Activated CD4-positive, alpha-beta memory T cell treated with anti-CD3 and anti-CD28 coated beads, Interleukin-2, amount 10 ng/mL, durations not matched to agents 7 days and 5 days (primary cell): Measurements from ENCODE around the gene CACNA2D3. TPM values are rescaled to one million over a fixed set of nuclear protein-coding genes. Genes with fewer than 3 reads are reported as not detected.

Source experiments
- CTCF ChIA-PET: fragments of 350-600 bp; sonication (Branson Sonifier 250); formaldehyde crosslinking; loops from one replicate; lab custom pipeline; 2021; ENCODE audit warnings: antibody characterized with exemption, inconsistent platforms; lab: Charles Lee
- POLR2A ChIA-PET: fragments of 350-600 bp; sonication (Branson Sonifier 250); formaldehyde crosslinking; loops from one replicate; lab custom pipeline; 2021; ENCODE audit warnings: antibody characterized with exemption; lab: Charles Lee
- DNase-seq: peaks from one replicate; pipeline ENCODE4 v3.0.0-alpha.2; 2020
- H3K27ac Mint-ChIP-seq: one replicate; pipeline ENCODE4 v1.8.0; 2021; ENCODE audit warnings: mild to moderate bottlenecking, mixed read lengths
- H3K27me3 Mint-ChIP-seq: one replicate; pipeline ENCODE4 v1.8.0; 2021; ENCODE audit warnings: mixed read lengths
- H3K36me3 Mint-ChIP-seq: one replicate; pipeline ENCODE4 v1.8.0; 2021; ENCODE audit warnings: low read depth, mixed read lengths
- H3K4me1 Mint-ChIP-seq: one replicate; pipeline ENCODE4 v1.8.0; 2021; ENCODE audit warnings: mixed read lengths
- H3K4me3 Mint-ChIP-seq: one replicate; pipeline ENCODE4 v1.8.0; 2021; ENCODE audit warnings: mild to moderate bottlenecking, mixed read lengths
- H3K9me3 Mint-ChIP-seq: one replicate; pipeline ENCODE4 v1.8.0; 2021; ENCODE audit warnings: mixed read lengths
- total RNA-seq, 2 experiments: library from RNA; stranded (reverse); gene quantifications; one replicate each; pipeline ENCODE4 v1.2.3, GENCODE V29; 2021

Gene CACNA2D3
- total RNA-seq, 2 experiments from 2014 or later = not detected

GRCh38 chr3:54527953-54528352 is 405.6 kb downstream of the CACNA2D3 start:
- DNase-seq = no peak

DNA sequence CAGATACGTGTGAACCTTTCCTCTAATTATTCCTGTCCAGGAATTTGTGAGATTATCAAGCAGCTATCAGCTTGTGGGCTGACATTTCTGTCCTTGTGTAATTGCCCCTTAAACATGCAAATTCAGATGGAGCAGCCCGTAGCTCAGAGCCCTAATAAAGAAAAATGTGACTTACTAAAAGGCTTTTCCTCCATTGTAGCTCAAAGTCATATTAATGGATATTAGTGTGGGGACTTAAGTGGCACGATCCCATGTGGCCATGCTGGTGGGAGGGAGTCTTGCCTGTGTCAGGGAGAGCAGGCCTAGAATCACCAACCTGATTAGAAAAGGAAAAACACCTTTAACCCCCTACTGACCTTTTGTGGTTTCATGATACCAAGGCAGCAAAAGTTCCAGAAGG is 406.3 kb downstream of the CACNA2D3 start:
- POLR2A ChIA-PET = no interaction called here
- no peak for DNase-seq
- CTCF ChIA-PET = no interaction called here
- Mint-ChIP-seq H3K9me3 (peaks cover 7% of the 10 kb centered on the region), H3K4me1 (no peaks in the 10 kb centered on the region), H3K4me3 (no peak overlapping the region), H3K36me3 (no peaks in the 10 kb centered on the region), H3K27ac (no peak overlapping the region), H3K27me3 (no peaks in the 10 kb centered on the region)

More at GRCh38 chr3:54527953-54528352, 405.6 kb downstream of the CACNA2D3 start:
- ChIA-PET CTCF (no interaction called here), POLR2A (no interaction called here)
- Mint-ChIP-seq H3K27me3 (no peaks in the 10 kb centered on the region), H3K36me3 (no peaks in the 10 kb centered on the region), H3K4me1 (no peaks in the 10 kb centered on the region), H3K9me3 (peaks cover 7% of the 10 kb centered on the region), H3K27ac (no peak overlapping the region), H3K4me3 (no peak overlapping the region)

DNA sequence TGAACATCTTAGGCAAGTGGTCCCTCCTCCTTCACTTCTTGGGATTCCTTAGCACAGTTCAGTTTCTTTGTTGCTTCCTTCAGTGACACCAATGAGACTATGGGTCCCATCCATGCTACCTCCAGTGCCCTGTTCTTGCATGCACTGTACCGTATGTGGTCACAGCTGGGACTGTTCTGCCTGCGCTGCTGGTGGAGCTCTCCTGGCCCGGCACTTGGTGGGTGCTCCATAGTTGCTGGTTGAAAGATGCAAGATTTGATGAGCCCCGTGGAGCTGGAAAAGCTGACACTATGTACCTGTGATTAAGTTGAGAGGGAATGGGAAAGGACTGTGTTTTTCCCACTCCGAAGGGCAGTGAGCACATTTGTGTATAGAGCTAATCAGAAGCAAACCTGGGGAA is 407.7 kb downstream of the CACNA2D3 start:
- H3K27me3 Mint-ChIP-seq = no peaks in the 10 kb centered on the region
- H3K4me3 Mint-ChIP-seq = no peak overlapping the region
- ChIA-PET POLR2A (no interaction called here), CTCF (no interaction called here)
- H3K36me3 Mint-ChIP-seq = no peaks in the 10 kb centered on the region
- no peaks in the 10 kb centered on the region for H3K4me1 Mint-ChIP-seq
- peaks cover 7% of the 10 kb centered on the region for H3K9me3 Mint-ChIP-seq
- no peak for DNase-seq
- no peak overlapping the region for H3K27ac Mint-ChIP-seq

DNA sequence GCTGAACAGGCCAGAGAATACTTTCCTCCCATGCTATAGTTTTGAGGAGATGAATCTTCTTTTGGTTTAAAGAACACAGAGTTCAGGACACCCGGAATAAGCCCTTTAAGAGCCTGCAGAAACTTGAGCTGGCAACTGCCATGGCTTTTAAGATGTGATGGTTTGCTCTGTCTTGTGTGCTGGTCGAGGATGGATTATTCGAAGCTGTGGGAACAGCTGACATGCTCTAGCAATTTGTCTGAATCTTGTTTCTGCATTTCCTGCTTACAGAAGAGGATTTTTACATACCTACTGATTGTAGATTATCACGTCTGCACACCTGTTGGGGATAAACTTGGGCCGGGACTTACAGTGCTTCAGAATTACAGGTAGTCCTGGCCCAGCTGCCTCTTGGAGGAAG is 408.6 kb downstream of the CACNA2D3 start:
- Mint-ChIP-seq H3K27ac (no peak overlapping the region), H3K4me1 (no peaks in the 10 kb centered on the region), H3K4me3 (no peak overlapping the region), H3K9me3 (peaks cover 7% of the 10 kb centered on the region), H3K36me3 (no peaks in the 10 kb centered on the region), H3K27me3 (no peaks in the 10 kb centered on the region)
- POLR2A ChIA-PET = no interaction called here
- no peak for DNase-seq
- CTCF ChIA-PET = no interaction called here

- no peaks in the 10 kb centered on the region for H3K27me3 Mint-ChIP-seq
- DNase-seq = no peak
- peaks cover 7% of the 10 kb centered on the region for H3K9me3 Mint-ChIP-seq
- no peak overlapping the region for H3K27ac Mint-ChIP-seq
- ChIA-PET CTCF (no interaction called here), POLR2A (no interaction called here)
- no peaks in the 10 kb centered on the region for H3K36me3 Mint-ChIP-seq
- H3K4me3 Mint-ChIP-seq = no peak overlapping the region
- no peaks in the 10 kb centered on the region for H3K4me1 Mint-ChIP-seq
Measured at GRCh38 chr3:54531741-54532140, 409.4 kb downstream of the CACNA2D3 start.

DNA sequence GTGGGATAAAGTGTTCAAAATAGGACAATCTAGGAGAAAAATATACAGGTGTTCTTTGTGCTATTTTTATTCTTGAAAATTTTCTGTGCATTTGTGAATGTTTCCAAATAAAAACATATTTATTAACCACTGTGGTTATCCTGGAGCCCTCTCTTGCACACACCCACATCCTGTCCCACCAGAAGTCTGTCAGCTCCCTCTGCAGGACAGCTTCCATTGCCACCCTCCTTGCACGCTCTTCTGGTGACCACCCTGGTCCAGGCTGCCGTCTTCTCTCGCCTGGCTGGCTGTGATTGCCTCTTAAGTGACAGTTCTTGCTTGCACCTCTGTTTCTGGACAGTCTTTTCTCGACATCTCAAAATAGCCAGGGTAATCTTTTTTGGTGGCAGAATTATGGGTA is 411.5 kb downstream of the CACNA2D3 start:
- ChIA-PET POLR2A (no interaction called here), CTCF (no interaction called here)
- Mint-ChIP-seq H3K9me3 (peaks cover 1% of the 10 kb centered on the region), H3K27ac (no peak overlapping the region), H3K4me1 (no peaks in the 10 kb centered on the region), H3K36me3 (no peaks in the 10 kb centered on the region), H3K27me3 (no peaks in the 10 kb centered on the region), H3K4me3 (no peak overlapping the region)
- no peak for DNase-seq

- Mint-ChIP-seq H3K4me3 (no peak overlapping the region), H3K4me1 (no peaks in the 10 kb centered on the region), H3K27me3 (no peaks in the 10 kb centered on the region), H3K9me3 (peaks cover 2% of the 10 kb centered on the region), H3K36me3 (no peaks in the 10 kb centered on the region), H3K27ac (no peak overlapping the region)
- no peak for DNase-seq
- ChIA-PET POLR2A (no interaction called here), CTCF (no interaction called here)
Measured at GRCh38 chr3:54535619-54536018, 413.3 kb downstream of the CACNA2D3 start.

DNA sequence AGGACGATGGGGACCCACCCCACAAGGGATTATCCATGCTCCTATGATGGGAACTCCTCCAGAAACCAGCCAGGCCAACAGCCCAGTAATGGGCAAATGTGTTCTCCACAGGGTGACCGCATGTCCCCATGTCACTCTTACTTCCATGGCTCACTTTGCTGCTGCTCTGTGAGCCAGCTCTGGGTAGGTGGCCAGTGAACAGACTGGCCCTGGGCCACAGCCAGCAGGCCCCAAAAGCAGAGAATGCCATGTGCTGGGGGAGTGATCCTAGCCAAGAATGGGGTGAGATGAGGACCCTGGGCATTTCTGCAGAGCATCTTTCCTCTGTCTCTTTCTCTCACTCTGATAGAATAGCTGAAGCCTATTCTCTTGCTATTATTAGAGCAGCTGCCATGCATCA is 414.1 kb downstream of the CACNA2D3 start:
- Mint-ChIP-seq H3K9me3 (peaks cover 2% of the 10 kb centered on the region), H3K27ac (no peak overlapping the region), H3K4me1 (no peaks in the 10 kb centered on the region), H3K4me3 (no peak overlapping the region), H3K27me3 (no peaks in the 10 kb centered on the region), H3K36me3 (no peaks in the 10 kb centered on the region)
- no peak for DNase-seq
- CTCF ChIA-PET = no interaction called here
- POLR2A ChIA-PET = no interaction called here

GRCh38 chr3:54537506-54537905 is 415.2 kb downstream of the CACNA2D3 start:
- no peak overlapping the region for H3K4me3 Mint-ChIP-seq
- H3K9me3 Mint-ChIP-seq = peaks cover 2% of the 10 kb centered on the region
- POLR2A ChIA-PET = no interaction called here
- no peaks in the 10 kb centered on the region for H3K27me3 Mint-ChIP-seq
- no peaks in the 10 kb centered on the region for H3K36me3 Mint-ChIP-seq
- H3K27ac Mint-ChIP-seq = no peak overlapping the region
- CTCF ChIA-PET = no interaction called here
- no peaks in the 10 kb centered on the region for H3K4me1 Mint-ChIP-seq
- DNase-seq = no peak

DNA sequence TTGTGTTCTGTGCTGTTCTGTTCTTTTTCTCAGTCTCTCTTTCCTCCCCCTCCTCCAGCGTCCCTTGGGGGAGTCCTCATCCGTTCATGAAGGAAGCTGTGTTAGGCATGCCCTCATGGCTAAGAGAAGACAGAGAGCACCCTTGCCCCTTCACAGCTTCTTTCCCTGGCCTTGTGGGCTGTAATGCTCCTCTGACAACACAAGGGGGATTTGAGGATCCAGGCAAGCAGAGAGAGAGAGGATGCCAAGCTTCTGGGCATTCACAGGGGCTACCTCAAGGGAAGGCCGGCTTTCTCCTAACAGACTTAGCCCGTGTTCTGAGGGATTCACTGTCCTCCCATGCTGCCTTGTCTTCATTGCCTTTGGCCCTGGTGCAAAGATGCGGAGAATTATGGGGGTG is 416.0 kb downstream of the CACNA2D3 start:
- Mint-ChIP-seq H3K9me3 (peaks cover 5% of the 10 kb centered on the region), H3K4me3 (no peak overlapping the region), H3K27me3 (no peaks in the 10 kb centered on the region), H3K27ac (no peak overlapping the region), H3K4me1 (no peaks in the 10 kb centered on the region), H3K36me3 (no peaks in the 10 kb centered on the region)
- DNase-seq = no peak
- ChIA-PET POLR2A (no interaction called here), CTCF (no interaction called here)

GRCh38 chr3:54541369-54541768 is 419.0 kb downstream of the CACNA2D3 start:
- CTCF ChIA-PET = interaction anchor here (0.7 kb wide), 1 partner anchor 1806 kb away, joined by 4 read pairs; no protein-coding TSS in a partner anchor

GRCh38 chr3:54543446-54543845 is 421.1 kb downstream of the CACNA2D3 start:
- no peak for DNase-seq
- Mint-ChIP-seq H3K4me1 (no peaks in the 10 kb centered on the region), H3K4me3 (no peak overlapping the region), H3K9me3 (peaks cover 7% of the 10 kb centered on the region), H3K27ac (no peak overlapping the region), H3K36me3 (no peaks in the 10 kb centered on the region), H3K27me3 (no peaks in the 10 kb centered on the region)
- ChIA-PET CTCF (no interaction called here), POLR2A (no interaction called here)

More at GRCh38 chr3:54541369-54541768, 419.0 kb downstream of the CACNA2D3 start:
- Mint-ChIP-seq H3K4me1 (no peaks in the 10 kb centered on the region), H3K27me3 (no peaks in the 10 kb centered on the region), H3K27ac (no peak overlapping the region), H3K9me3 (peaks cover 5% of the 10 kb centered on the region), H3K4me3 (no peak overlapping the region), H3K36me3 (no peaks in the 10 kb centered on the region)
- POLR2A ChIA-PET = no interaction called here
- DNase-seq = no peak

GRCh38 chr3:54547051-54547450 is 424.7 kb downstream of the CACNA2D3 start:
- no peak overlapping the region for H3K4me3 Mint-ChIP-seq
- no peak for DNase-seq
- no peaks in the 10 kb centered on the region for H3K36me3 Mint-ChIP-seq
- H3K4me1 Mint-ChIP-seq = no peaks in the 10 kb centered on the region
- ChIA-PET CTCF (no interaction called here), POLR2A (no interaction called here)
- no peak overlapping the region for H3K27ac Mint-ChIP-seq
- H3K27me3 Mint-ChIP-seq = no peaks in the 10 kb centered on the region
- peaks cover 9% of the 10 kb centered on the region for H3K9me3 Mint-ChIP-seq

- DNase-seq = no peak
- H3K36me3 Mint-ChIP-seq = no peaks in the 10 kb centered on the region
- H3K4me1 Mint-ChIP-seq = no peaks in the 10 kb centered on the region
- H3K4me3 Mint-ChIP-seq = no peak overlapping the region
- ChIA-PET POLR2A (no interaction called here), CTCF (no interaction called here)
- H3K9me3 Mint-ChIP-seq = peaks cover 9% of the 10 kb centered on the region
- H3K27ac Mint-ChIP-seq = no peak overlapping the region
- H3K27me3 Mint-ChIP-seq = no peaks in the 10 kb centered on the region
Measured at GRCh38 chr3:54547846-54548245, 425.5 kb downstream of the CACNA2D3 start.
